ENCODE results near the gene DOCK6. TPM values are rescaled to one million over a fixed set of nuclear protein-coding genes. Genes with fewer than 3 reads are reported as not detected.
A peak's percentile ranks its signal among the peaks of the same experiment; 100 is the strongest.

DOCK6 gene
- total and polyA plus RNA-seq, 2 of the 13 experiments (the other 11 are each of a cell fraction or from before 2014, with no cell fraction given), result 5.4 to 38.1 TPM

DNA sequence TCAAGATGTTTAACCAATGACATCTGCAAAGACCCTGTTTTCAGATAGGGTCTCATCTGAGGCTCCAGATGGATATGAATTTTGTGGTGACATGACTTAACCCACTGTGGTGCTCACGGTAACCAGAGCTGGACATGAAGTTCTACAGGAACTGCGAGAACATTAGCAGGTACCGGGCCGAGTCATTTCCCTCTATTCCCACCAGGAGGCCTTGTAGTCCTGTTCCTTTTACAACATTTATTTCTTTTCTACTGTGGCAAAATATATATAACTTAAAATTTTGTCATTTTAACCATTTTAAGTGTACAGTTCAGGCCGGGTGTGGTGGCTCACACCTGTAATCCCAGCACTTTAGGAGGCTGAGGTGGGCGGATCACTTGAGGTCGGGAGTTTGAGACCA, 26.0 kb upstream of the DOCK6 start (continued):
- TF ChIP-seq, protein P1, sequence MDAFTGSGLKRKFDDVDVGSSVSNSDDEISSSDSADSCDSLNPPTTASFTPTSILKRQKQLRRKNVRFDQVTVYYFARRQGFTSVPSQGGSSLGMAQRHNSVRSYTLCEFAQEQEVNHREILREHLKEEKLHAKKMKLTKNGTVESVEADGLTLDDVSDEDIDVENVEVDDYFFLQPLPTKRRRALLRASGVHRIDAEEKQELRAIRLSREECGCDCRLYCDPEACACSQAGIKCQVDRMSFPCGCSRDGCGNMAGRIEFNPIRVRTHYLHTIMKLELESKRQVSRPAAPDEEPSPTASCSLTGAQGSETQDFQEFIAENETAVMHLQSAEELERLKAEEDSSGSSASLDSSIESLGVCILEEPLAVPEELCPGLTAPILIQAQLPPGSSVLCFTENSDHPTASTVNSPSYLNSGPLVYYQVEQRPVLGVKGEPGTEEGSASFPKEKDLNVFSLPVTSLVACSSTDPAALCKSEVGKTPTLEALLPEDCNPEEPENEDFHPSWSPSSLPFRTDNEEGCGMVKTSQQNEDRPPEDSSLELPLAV (CRISPR knock-in tag; conservative IDR thresholded peaks at IDR 0.05; ENCODE audit: low read depth), result no peak
- TF ChIP-seq ZNF101 (CRISPR knock-in tag; IDR thresholded peaks at IDR 0.05; ENCODE audit: borderline replicate concordance, low read depth), result no peak
- no peak for TF ChIP-seq TCF12 (IDR thresholded peaks at IDR 0.05)
- no peak for TF ChIP-seq TCF12 (CRISPR knock-in tag; IDR thresholded peaks at IDR 0.05)
- TF ChIP-seq, protein P2, sequence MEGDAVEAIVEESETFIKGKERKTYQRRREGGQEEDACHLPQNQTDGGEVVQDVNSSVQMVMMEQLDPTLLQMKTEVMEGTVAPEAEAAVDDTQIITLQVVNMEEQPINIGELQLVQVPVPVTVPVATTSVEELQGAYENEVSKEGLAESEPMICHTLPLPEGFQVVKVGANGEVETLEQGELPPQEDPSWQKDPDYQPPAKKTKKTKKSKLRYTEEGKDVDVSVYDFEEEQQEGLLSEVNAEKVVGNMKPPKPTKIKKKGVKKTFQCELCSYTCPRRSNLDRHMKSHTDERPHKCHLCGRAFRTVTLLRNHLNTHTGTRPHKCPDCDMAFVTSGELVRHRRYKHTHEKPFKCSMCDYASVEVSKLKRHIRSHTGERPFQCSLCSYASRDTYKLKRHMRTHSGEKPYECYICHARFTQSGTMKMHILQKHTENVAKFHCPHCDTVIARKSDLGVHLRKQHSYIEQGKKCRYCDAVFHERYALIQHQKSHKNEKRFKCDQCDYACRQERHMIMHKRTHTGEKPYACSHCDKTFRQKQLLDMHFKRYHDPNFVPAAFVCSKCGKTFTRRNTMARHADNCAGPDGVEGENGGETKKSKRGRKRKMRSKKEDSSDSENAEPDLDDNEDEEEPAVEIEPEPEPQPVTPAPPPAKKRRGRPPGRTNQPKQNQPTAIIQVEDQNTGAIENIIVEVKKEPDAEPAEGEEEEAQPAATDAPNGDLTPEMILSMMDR (CRISPR knock-in tag; IDR thresholded peaks at IDR 0.05), result peak; percentile 38
- TF ChIP-seq REL (CRISPR knock-in tag; conservative IDR thresholded peaks at IDR 0.05), result no peak
- peak; percentile 44 for TF ChIP-seq STAG1 (CRISPR knock-in tag; IDR thresholded peaks at IDR 0.05)
- no peak for TF ChIP-seq ETV6 (CRISPR knock-in tag; conservative IDR thresholded peaks at IDR 0.05)

DNA sequence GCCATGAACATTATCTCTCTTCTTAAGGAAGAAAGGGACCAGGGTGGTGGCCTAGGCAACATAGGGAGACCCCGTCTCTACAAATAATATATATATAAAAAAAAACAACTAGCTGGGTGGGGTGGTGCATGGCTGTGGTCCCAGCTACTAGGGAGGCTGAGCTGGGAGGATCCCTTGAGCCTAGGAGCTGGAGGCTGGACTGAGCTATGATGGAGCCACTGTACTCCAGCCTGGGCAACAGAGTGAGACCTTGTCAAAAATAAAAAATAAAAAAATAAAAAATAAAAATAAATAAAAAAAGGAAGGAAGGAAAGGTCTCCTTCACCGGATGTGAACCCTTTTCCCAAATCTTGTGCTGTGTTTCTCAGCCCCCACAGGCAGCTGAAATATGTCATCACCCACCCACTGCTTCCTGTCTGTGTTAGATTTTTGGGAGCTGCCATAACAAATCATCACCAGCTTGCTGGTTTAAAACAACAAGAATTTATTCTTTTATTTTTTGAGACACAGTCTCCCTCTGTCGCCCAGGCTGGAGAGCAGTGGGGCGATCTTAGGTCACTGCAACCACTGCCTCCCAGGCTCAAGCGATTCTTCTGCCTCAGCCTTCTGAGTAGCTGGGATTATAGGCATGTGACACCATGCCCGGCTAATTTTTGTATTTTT, 24.1 kb upstream of the DOCK6 start:
- in situ Hi-C loops (cut with HindIII; ENCODE audit: extremely low pct_ligation_motif_present, low pct_unique_long_range_greater_than_20kb), result loop anchor here (10.0 kb wide), 1 partner anchor 168 kb away; no protein-coding TSS in a partner anchor
- H3K27me3 ChIP-seq (ENCODE audit: control insufficient read depth in 1 of 2, insufficient read depth in 2 of 2, low read length in 2 of 2), result no peaks in the 10 kb centered on the region; a peak in 1 of 5 replicates
- peaks cover 27% of the 10 kb centered on the region for H3K4me1 ChIP-seq (ENCODE audit: insufficient read depth, low read length)
- H4K20me1 ChIP-seq (ENCODE audit: insufficient read depth, low read length), result no peaks in the 10 kb centered on the region
- FAIRE-seq (no peak), ATAC-seq (no peak), DNase-seq (ENCODE audit: low spot score) (no peak)
- 60% methylated on average over 6 of the region's 6 CpGs for WGBS (ENCODE audit: low lambda C conversion rate)
- intact Hi-C loops (cut with micrococcal nuclease; ENCODE audit: unreplicated experiment), result no loop called here
- no TSS peak for BruUV-seq (replicated peaks)
- H3K79me2 ChIP-seq (ENCODE audit: insufficient read depth, low read length), result no peaks in the 10 kb centered on the region
- no peak overlapping the region for H3K9ac ChIP-seq (ENCODE audit: insufficient read depth, low read depth, low read length)
- POLR2A ChIA-PET, result no interaction called here
- H3K4me2 ChIP-seq (ENCODE audit: low read depth, low read length), result no peak overlapping the region
- H3K4me3 ChIP-seq (replicated peaks in 1 of 3; ENCODE audit: insufficient read depth in 1 of 3, low read depth in 2 of 3, low read length in 3 of 3), result no peak overlapping the region
- H3K9me3 ChIP-seq (ENCODE audit: low read length), result no peaks in the 10 kb centered on the region
- CTCF ChIA-PET (ENCODE audit: low intra/inter-chr PET ratio, low total read pairs), result no interaction called here
- H2AFZ ChIP-seq (ENCODE audit: low read length), result no peak overlapping the region
- TF ChIP-seq PHF21A (CRISPR knock-in tag; IDR thresholded peaks at IDR 0.05), result no peak
- TF ChIP-seq ZBTB1 (CRISPR knock-in tag; IDR thresholded peaks at IDR 0.05; ENCODE audit: borderline replicate concordance), result no peak
- TF ChIP-seq CBX5 (CRISPR knock-in tag; IDR thresholded peaks at IDR 0.05; ENCODE audit: borderline replicate concordance), result no peak
- TF ChIP-seq, protein P2 (CRISPR knock-in tag; IDR thresholded peaks at IDR 0.05), result peak; percentile 27; the same call in 1 of the 2 replicates
- TF ChIP-seq, protein P3, sequence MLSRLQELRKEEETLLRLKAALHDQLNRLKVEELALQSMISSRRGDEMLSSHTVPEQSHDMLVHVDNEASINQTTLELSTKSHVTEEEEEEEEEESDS (CRISPR knock-in tag; IDR thresholded peaks at IDR 0.05; ENCODE audit: borderline replicate concordance), result no peak
- no peak overlapping the region for H3K27ac ChIP-seq (ENCODE audit: extremely low read length, insufficient read depth, low read length)
- no peaks in the 10 kb centered on the region for H3K36me3 ChIP-seq (replicated peaks in 1 of 2; ENCODE audit: control insufficient read depth in 1 of 2, insufficient read depth in 2 of 2, low read length in 2 of 2)

Data from HepG2 (cell line).